ENCODE results near the gene PTGFR.

Gene PTGFR

GRCh38 chr1:78516716-78517115 is 25.9 kb downstream of the PTGFR start:
- in situ Hi-C loops (cut with MboI; ENCODE audit: low pct_unique_long_range_greater_than_20kb, low sequenced_read_pairs): no loop called here

GRCh38 chr1:78519446-78519845 is 28.7 kb downstream of the PTGFR start:
- DNase-seq: no peak
- in situ Hi-C loops (cut with MboI; ENCODE audit: low pct_unique_long_range_greater_than_20kb, low sequenced_read_pairs): no loop called here

More at GRCh38 chr1:78516716-78517115, 25.9 kb downstream of the PTGFR start:
- no peak for DNase-seq

GRCh38 chr1:78520216-78520615 is 29.4 kb downstream of the PTGFR start:
- DNase-seq: no peak
- in situ Hi-C loops (cut with MboI; ENCODE audit: low pct_unique_long_range_greater_than_20kb, low sequenced_read_pairs): no loop called here

- in situ Hi-C loops (cut with MboI; ENCODE audit: low pct_unique_long_range_greater_than_20kb, low sequenced_read_pairs): no loop called here
- DNase-seq: no peak
Measured at GRCh38 chr1:78520843-78521242, 30.1 kb downstream of the PTGFR start.

GRCh38 chr1:78522136-78522535 is 31.4 kb downstream of the PTGFR start:
- in situ Hi-C loops (cut with MboI; ENCODE audit: low pct_unique_long_range_greater_than_20kb, low sequenced_read_pairs): no loop called here
- no peak for DNase-seq

GRCh38 chr1:78526496-78526895 is 35.7 kb downstream of the PTGFR start:
- in situ Hi-C loops (cut with MboI; ENCODE audit: low pct_unique_long_range_greater_than_20kb, low sequenced_read_pairs): no loop called here
- no peak for DNase-seq

- no peak for DNase-seq
- in situ Hi-C loops (cut with MboI; ENCODE audit: low pct_unique_long_range_greater_than_20kb, low sequenced_read_pairs): no loop called here
Measured at GRCh38 chr1:78527706-78528105, 36.9 kb downstream of the PTGFR start.

- in situ Hi-C loops (cut with MboI; ENCODE audit: low pct_unique_long_range_greater_than_20kb, low sequenced_read_pairs): no loop called here
- DNase-seq: no peak
Measured at GRCh38 chr1:78533527-78533926, 42.8 kb downstream of the PTGFR start.

- in situ Hi-C loops (cut with MboI; ENCODE audit: low pct_unique_long_range_greater_than_20kb, low sequenced_read_pairs): no loop called here
- DNase-seq: no peak
Measured at GRCh38 chr1:78535286-78535685, 44.5 kb downstream of the PTGFR start.

GRCh38 chr1:78536427-78536826 is 45.7 kb downstream of the PTGFR start:
- DNase-seq: no peak

GRCh38 chr1:78540048-78540447 is 49.3 kb downstream of the PTGFR start:
- DNase-seq: no peak
- in situ Hi-C loops (cut with MboI; ENCODE audit: low pct_unique_long_range_greater_than_20kb, low sequenced_read_pairs): no loop called here

More at GRCh38 chr1:78536427-78536826, 45.7 kb downstream of the PTGFR start:
- in situ Hi-C loops (cut with MboI; ENCODE audit: low pct_unique_long_range_greater_than_20kb, low sequenced_read_pairs): no loop called here

GRCh38 chr1:78541479-78541878 is 50.7 kb downstream of the PTGFR start:
- in situ Hi-C loops (cut with MboI; ENCODE audit: low pct_unique_long_range_greater_than_20kb, low sequenced_read_pairs): no loop called here
- no peak for DNase-seq

- in situ Hi-C loops (cut with MboI; ENCODE audit: low pct_unique_long_range_greater_than_20kb, low sequenced_read_pairs): no loop called here
- DNase-seq: no peak
Measured at GRCh38 chr1:78543941-78544643, 53.3 kb downstream of the PTGFR start.

- no peak for DNase-seq
- in situ Hi-C loops (cut with MboI; ENCODE audit: low pct_unique_long_range_greater_than_20kb, low sequenced_read_pairs): no loop called here
Measured at GRCh38 chr1:78547081-78547480, 56.3 kb downstream of the PTGFR start.

GRCh38 chr1:78549331-78549730 is 58.6 kb downstream of the PTGFR start:
- no peak for DNase-seq
- in situ Hi-C loops (cut with MboI; ENCODE audit: low pct_unique_long_range_greater_than_20kb, low sequenced_read_pairs): no loop called here

- in situ Hi-C loops (cut with MboI; ENCODE audit: low pct_unique_long_range_greater_than_20kb, low sequenced_read_pairs): no loop called here
- DNase-seq: no peak
Measured at GRCh38 chr1:78549891-78550290, 59.1 kb downstream of the PTGFR start.

GRCh38 chr1:78553859-78554258 is 63.1 kb downstream of the PTGFR start:
- peak; percentile 57 for DNase-seq
- in situ Hi-C loops (cut with MboI; ENCODE audit: low pct_unique_long_range_greater_than_20kb, low sequenced_read_pairs): no loop called here

GRCh38 chr1:78554840-78555239 is 64.1 kb downstream of the PTGFR start:
- DNase-seq: no peak
- in situ Hi-C loops (cut with MboI; ENCODE audit: low pct_unique_long_range_greater_than_20kb, low sequenced_read_pairs): no loop called here

- no peak for DNase-seq
- in situ Hi-C loops (cut with MboI; ENCODE audit: low pct_unique_long_range_greater_than_20kb, low sequenced_read_pairs): no loop called here
Measured at GRCh38 chr1:78559680-78560079, 68.9 kb downstream of the PTGFR start.

GRCh38 chr1:78560811-78561210 is 70.0 kb downstream of the PTGFR start:
- in situ Hi-C loops (cut with MboI; ENCODE audit: low pct_unique_long_range_greater_than_20kb, low sequenced_read_pairs): no loop called here
- no peak for DNase-seq

GRCh38 chr1:78561856-78562255 is 71.1 kb downstream of the PTGFR start:
- DNase-seq: no peak
- in situ Hi-C loops (cut with MboI; ENCODE audit: low pct_unique_long_range_greater_than_20kb, low sequenced_read_pairs): no loop called here
